RWPE1 (cell line): ENCODE results near the gene HOXD9.

Experiments
- CTCF ChIA-PET: fragments of 350-600 bp; sonication (Branson Sonifier 250); formaldehyde crosslinking; extraction: SDS; loops from one replicate; lab custom pipeline; 2021; lab: Yijun Ruan, JAX
- POLR2A ChIA-PET: fragments of 400-600 bp; formaldehyde crosslinking; extraction: SDS; loops from one replicate; lab custom pipeline; 2020; ENCODE audit warnings: antibody characterized with exemption; ENCODE audit not compliant: low non-redundant PET; lab: Yijun Ruan, JAX
- DNase-seq: peaks from one replicate; pipeline ENCODE4 v3.0.0; 2012; ENCODE audit warnings: low spot score
- H3K27ac ChIP-seq: fragments of 450-650 bp; 2 replicates; pipeline ENCODE4 v1.5.1; 2017
- TF ChIP-seq, protein P1 (sequence below): fragments of 450-650 bp; conservative IDR thresholded peaks from 2 replicates; pipeline ENCODE4 v1.5.1; 2017; ENCODE audit warnings: low read depth, mild to moderate bottlenecking

HOXD9 gene

DNA sequence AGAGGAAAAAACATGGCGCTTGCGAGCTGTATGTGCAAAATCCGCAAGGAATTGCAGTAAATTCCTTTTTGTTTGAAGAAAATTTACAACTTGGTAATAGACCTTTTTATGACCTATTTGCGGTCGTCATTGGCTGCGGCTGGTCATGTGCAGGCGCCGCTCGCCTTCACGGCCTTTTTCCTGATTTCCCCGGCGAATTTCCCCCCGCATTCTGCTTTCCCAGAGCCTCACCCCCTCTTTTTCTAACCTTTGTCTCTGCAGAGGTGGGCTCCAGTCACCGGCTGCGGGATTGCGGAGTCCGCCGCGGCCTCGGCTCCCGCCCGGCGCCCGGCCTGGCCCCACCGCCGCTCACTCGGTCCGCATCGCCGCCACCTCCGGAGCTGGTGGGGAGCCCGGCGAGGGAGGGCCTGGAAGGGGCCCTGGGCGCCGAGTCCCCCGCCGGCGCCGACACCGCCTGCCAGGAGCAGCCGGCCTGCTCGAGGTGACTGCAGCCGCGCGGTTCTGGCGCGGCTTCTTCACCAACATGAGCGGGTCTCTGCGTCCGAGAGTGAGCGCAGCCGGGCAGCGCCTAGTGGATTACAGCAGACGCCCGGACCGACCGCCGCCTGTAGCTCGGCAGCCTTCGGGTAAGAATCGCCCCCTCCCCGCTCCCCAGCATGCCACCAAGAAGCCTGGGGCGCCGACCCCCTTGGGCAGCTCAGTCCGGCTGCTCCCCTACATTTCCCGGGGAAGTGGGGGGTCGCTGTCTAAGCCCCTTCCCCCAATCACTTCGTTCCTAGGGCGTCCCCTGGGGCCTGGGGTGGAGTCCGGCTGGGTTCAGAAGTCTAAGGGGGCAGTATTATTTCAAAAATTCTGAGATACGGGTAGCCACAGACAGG lies 14.1 kb downstream of the HOXD9 start:
- ChIA-PET CTCF (interaction anchor here (0.6 to 1.5 kb wide), 8 partner anchors 10 to 517 kb away, joined by 3 to 9 read pairs (median 4); no protein-coding TSS in a partner anchor), POLR2A (no interaction called here)
- no peak for DNase-seq
- TF ChIP-seq, protein P1, sequence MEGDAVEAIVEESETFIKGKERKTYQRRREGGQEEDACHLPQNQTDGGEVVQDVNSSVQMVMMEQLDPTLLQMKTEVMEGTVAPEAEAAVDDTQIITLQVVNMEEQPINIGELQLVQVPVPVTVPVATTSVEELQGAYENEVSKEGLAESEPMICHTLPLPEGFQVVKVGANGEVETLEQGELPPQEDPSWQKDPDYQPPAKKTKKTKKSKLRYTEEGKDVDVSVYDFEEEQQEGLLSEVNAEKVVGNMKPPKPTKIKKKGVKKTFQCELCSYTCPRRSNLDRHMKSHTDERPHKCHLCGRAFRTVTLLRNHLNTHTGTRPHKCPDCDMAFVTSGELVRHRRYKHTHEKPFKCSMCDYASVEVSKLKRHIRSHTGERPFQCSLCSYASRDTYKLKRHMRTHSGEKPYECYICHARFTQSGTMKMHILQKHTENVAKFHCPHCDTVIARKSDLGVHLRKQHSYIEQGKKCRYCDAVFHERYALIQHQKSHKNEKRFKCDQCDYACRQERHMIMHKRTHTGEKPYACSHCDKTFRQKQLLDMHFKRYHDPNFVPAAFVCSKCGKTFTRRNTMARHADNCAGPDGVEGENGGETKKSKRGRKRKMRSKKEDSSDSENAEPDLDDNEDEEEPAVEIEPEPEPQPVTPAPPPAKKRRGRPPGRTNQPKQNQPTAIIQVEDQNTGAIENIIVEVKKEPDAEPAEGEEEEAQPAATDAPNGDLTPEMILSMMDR: no peak
- peak overlapping the region; percentile 83 for H3K27ac ChIP-seq

DNA sequence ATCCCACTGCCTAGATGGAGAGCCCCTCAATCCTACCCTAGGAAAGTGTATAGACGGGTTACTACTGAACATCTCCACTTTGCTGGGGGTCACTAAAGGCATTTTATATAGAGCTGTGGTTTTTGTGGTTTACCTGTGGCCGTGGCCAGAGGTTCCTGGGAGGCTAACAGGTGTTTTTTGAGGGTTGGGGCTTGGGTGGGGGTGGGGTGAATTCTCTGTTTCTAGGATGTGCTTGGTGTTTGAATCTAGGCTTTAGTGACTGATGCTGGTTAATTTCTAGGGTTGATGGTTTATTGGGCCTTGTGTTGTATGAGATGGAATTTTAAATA lies 14.7 kb downstream of the HOXD9 start:
- ChIA-PET CTCF (interaction anchor here (1.5 kb wide), 2 partner anchors 417 to 515 kb away, joined by 5 to 9 read pairs; no protein-coding TSS in a partner anchor), POLR2A (no interaction called here)
- H3K27ac ChIP-seq: peak overlapping the region; percentile 83
- DNase-seq: no peak
- TF ChIP-seq, protein P1: no peak

DNA sequence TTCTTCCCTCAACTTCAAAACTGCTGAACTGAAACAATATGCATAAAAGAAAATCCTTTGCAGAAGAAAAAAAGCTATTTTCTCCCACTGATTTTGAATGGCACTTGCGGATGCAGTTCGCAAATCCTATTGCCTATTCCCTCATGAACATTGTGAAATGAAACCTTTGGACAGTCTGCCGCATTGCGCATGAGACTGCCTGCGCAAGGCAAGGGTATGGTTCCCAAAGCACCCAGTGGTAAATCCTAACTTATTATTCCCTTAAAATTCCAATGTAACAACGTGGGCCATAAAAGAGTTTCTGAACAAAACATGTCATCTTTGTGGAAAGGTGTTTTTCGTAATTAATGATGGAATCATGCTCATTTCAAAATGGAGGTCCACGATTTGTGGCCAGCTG lies 15.4 kb downstream of the HOXD9 start:
- ChIA-PET CTCF (interaction anchor here (1.5 kb wide), 1 partner anchor 514 kb away, joined by 9 read pairs; no protein-coding TSS in a partner anchor), POLR2A (no interaction called here)
- TF ChIP-seq, protein P1: no peak
- no peak for DNase-seq
- no peak overlapping the region for H3K27ac ChIP-seq

DNA sequence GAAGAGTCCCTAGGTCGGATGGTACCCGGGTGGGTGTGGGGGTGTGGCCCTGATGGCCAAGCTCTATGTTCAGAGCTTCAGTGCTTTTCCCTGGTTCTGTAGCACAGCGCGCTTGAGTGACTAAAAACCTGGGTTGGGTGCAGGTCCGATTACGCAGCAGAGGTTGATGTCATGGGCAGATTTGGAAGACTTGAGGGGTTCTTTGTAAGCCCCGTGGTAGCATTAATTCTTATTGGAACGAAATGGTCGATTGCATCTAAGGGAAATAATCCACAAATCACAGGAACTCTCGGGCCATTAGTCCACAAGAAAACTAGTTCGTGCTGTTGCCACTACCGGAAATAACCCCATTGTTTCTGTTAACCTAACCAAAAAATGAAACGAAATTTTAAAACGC lies 16.0 kb downstream of the HOXD9 start:
- TF ChIP-seq, protein P1: no peak
- ChIA-PET CTCF (interaction anchor here (0.7 kb wide), 1 partner anchor 9 kb away, joined by 5 read pairs; no protein-coding TSS in a partner anchor), POLR2A (no interaction called here)
- H3K27ac ChIP-seq: no peak overlapping the region
- no peak for DNase-seq

DNA sequence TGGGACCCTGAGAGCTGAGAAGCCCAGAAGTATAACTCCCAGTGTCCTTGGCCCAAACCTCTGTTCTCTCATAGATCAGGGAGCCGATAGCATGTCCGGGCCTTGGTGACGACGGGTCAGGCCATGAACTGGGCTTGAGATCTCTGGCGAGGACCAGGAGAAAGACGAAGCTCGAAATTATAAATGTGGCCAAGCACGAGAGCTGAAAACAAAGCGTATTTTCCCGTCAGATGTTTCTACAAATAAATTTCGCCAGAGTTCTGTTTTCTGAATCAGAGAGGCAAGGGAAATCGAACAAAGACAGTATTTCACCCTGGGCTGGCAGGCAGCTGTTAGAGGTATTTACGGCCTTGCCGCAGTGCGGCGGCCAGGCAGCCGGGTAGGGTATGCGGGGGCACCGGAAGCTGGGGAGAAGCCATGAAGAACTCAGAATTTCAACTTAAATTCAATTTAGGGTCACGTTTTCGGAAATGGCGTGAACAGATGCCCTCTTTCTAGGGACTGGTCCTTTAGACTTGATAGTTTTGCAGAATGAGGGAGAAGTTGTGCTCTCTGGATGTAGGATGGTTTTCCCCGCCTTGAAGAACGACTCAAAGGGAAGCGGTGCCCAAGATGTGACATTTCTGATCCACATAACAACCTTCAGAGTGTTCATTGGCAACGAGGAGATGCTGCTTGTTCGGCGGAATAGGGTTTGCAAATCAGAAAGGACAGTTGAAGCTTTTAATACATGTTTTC lies 16.6 kb downstream of the HOXD9 start:
- ChIA-PET CTCF (interaction anchor here (0.6 to 2.9 kb wide), 5 partner anchors 9 to 675 kb away, joined by 3 to 20 read pairs (median 3); no protein-coding TSS in a partner anchor), POLR2A (interaction anchor here (1.3 kb wide), 1 partner anchor 305 kb away, joined by 3 read pairs; no protein-coding TSS in a partner anchor)
- TF ChIP-seq, protein P1: no peak
- DNase-seq: no peak
- H3K27ac ChIP-seq: no peak overlapping the region
